Omental fat pad (tissue), 4 donors: ENCODE measurements around the gene SAG. TPM values are rescaled to one million over a fixed set of nuclear protein-coding genes. Genes with fewer than 3 reads are reported as not detected.

Experiments
- ATAC-seq: fragments of 150-250 bp; one replicate; pipeline ENCODE4 v1.9.1; 2016; ENCODE audit warnings: mild to moderate bottlenecking, moderate library complexity; ENCODE audit not compliant: low FRiP score
- DNase-seq: peaks from one replicate; pipeline ENCODE4 v3.0.0-alpha.2; 2019; ENCODE audit warnings: low spot score
- CTCF ChIP-seq, 3 donors: fragments of 450-650 bp; IDR thresholded peaks; one replicate each; pipeline ENCODE4 v1.5.1; 2016 to 2017; ENCODE audit warnings: antibody characterized with exemption in 3 of 3, mild to moderate bottlenecking in 3 of 3, moderate library complexity in 2 of 3
- total RNA-seq, 4 donors: library from RNA; depleted of rRNA; stranded (reverse); fragments of >200 nt; gene quantifications; one replicate each; pipeline ENCODE4 v1.1.0, GENCODE V29; 2016

SAG gene
- total RNA-seq, 4 donors from 2014 or later, result 0.09 TPM; not detected in 3

DNA sequence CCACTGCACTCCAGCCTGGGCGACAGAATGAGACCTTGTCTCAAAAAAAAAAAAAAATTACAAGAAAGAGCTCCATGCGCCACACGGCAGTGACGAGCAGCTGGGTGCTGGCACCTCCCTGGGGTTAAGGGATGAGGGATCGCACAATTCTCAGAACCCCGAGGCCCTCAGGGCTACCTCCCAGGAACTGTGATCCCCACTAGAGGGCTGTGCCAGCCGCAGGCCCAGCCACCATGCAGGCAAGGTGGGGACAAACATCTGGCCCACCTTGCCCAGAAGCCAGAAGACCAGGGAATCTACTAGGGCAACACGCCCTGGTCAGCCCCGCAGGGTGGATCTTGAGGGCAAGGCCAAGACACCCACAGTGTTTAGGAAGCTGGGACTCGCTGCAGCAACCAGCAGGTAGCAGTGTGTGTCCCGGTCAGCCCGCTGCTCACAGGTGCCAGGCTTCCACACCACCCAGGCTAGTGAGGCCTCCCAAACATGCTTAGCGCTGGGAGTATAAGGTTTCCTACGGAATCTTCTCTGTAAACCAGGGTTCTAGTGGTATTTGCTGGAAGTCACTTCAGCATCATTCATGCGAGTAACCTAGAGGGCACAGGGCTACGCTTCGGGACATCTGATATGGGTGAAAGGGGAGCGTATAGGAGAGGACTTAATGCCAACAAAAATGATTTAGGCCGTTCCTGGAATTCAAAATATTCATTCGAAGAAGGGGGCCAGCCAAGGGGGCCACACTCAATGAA lies 6.7 kb downstream of the SAG start:
- DNase-seq, result no peak
- no peak for ATAC-seq
- TF ChIP-seq CTCF (IDR thresholded peaks at IDR 0.05), result no peak

GRCh38 chr2:233317196-233317943 lies 9.8 kb downstream of the SAG start:
- ATAC-seq, result no peak
- DNase-seq, result no peak
- TF ChIP-seq CTCF (IDR thresholded peaks at IDR 0.05), result no peak

GRCh38 chr2:233319256-233319655 lies 11.6 kb downstream of the SAG start:
- no peak for ATAC-seq

DNA sequence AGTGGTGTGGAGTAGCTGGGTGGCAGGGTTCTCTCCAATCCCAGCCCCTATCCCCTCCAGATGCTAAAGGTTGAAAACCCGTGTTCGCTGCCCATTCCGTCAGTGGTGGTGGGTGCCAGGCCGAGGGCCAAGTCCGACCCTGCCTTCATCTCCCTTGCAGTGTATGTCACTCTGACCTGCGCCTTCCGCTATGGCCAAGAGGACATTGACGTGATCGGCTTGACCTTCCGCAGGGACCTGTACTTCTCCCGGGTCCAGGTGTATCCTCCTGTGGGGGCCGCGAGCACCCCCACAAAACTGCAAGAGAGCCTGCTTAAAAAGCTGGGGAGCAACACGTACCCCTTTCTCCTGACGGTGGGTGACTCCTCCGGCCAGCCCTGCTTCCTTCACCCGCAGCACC lies 12.9 kb downstream of the SAG start:
- no peak for ATAC-seq
- TF ChIP-seq CTCF (IDR thresholded peaks at IDR 0.05), result no peak
- no peak for DNase-seq

More at GRCh38 chr2:233319256-233319655, 11.6 kb downstream of the SAG start:
- TF ChIP-seq CTCF (IDR thresholded peaks at IDR 0.05), result no peak
- no peak for DNase-seq

GRCh38 chr2:233321166-233321565 lies 13.6 kb downstream of the SAG start:
- ATAC-seq, result no peak
- TF ChIP-seq CTCF (IDR thresholded peaks at IDR 0.05), result no peak

GRCh38 chr2:233323851-233324250 lies 16.2 kb downstream of the SAG start:
- ATAC-seq (no peak), DNase-seq (no peak)
- no peak for TF ChIP-seq CTCF (IDR thresholded peaks at IDR 0.05)

More at GRCh38 chr2:233321166-233321565, 13.6 kb downstream of the SAG start:
- DNase-seq, result no peak
